HG02943 (cell line): ENCODE results near the gene PCIF1.
A peak's percentile ranks its signal among the peaks of the same experiment; 100 is the strongest.
"Not testable (repeated sequence)": the region's sequence is repeated elsewhere in the genome, so short reads cannot be mapped to it uniquely, and the experiment has no call there.

Experiments used
- ATAC-seq: cut with Tn5 transposase; IDR thresholded peaks from one replicate; pipeline ENCODE4 v1.9.1; 2021; ENCODE audit warnings: mild to moderate bottlenecking, low read depth, moderate library complexity; ENCODE audit not compliant: unreplicated experiment

PCIF1 gene

GRCh38 chr20:45934586-45935415, at the start of gene PCIF1:
PCIF1 (plus strand) TSS chr20:45934683; CDS start chr20:45939000, 4,317 bp downstream.
- ATAC-seq, result peak; percentile 68

DNA sequence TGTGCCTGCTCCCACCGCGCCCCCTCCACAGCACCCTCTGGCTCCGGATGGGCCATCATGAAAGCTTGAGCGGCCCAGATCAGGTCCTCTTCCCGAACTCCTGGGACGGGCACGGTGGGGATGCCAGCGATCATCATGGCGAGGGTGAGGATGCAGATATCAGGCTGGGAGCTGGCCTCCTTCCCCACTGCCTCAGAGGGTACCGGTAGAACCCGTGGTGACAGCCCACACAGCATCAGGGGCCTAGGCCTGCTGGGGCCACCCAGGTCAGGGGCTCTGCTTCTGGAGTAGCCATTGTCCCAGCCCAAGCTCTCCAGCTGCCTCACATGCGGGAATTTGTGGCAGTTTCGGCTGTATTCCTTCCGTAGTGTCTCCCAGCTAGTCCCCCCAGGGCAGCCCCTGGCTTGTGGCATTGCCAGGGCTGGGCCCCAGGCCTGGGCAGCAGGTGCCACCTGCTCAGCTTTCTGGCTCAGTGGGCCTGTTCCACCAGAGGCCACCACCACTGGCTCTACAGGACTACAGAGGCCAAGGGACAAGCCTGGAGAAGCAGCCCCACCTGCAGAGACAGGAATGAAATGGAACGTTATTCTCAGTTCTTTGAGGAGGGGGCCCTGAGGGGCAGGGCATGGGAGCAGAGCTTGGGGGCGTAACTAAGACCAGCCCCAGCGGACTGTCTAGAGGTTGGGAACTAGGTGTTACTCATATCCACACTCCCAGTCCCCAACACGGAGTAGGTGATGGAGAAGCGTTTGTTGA, 47.7 kb upstream of the PCIF1 start:
- no peak for ATAC-seq

DNA sequence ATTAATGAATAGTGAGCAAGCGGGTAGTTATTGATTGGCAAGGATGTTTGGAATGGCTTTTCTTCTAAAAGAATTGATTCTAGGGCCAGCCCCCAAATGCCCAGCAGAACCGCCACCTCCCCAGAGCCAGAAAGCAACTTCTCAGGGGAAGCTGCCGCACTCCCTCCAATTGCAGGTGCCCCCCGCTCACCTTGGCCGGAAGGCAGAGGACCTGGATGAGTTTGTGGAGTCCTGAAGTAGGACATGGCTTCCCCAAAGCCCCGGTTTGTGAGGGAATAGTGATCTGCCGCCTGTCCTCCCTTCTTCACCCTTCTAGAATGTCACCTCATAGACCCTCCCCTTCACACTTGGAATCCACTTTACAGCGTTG, 47.2 kb upstream of the PCIF1 start, which contains the start of gene SPATA25:
TSS of gene SPATA25 (minus strand) at position 277 of the 370 bp plus-strand sequence. CDS start at position 245, 32 bp downstream.
- ATAC-seq, result no peak

DNA sequence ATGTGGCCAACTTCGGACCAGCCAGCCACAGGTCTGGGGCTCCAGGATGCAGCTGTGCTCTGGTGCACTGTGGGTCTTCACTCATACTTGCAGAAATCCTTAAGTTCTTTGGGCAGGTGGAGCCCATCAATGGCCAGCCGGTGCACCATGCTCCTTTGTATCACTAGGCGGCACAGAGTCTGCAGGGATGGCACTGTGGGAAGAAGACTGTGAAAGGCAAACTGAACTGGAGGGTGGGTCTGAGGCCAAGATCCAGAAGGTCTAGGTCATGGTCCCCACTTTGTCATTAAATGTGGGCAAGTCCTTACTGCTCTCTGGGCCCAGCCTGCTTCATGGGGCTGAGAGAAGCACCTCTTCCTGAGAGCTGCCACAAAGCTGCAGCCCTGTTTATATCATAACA, 45.8 kb upstream of the PCIF1 start:
- ATAC-seq, result no peak

- no peak for ATAC-seq
Observed at GRCh38 chr20:45890077-45890984, 44.2 kb upstream of the PCIF1 start.

DNA sequence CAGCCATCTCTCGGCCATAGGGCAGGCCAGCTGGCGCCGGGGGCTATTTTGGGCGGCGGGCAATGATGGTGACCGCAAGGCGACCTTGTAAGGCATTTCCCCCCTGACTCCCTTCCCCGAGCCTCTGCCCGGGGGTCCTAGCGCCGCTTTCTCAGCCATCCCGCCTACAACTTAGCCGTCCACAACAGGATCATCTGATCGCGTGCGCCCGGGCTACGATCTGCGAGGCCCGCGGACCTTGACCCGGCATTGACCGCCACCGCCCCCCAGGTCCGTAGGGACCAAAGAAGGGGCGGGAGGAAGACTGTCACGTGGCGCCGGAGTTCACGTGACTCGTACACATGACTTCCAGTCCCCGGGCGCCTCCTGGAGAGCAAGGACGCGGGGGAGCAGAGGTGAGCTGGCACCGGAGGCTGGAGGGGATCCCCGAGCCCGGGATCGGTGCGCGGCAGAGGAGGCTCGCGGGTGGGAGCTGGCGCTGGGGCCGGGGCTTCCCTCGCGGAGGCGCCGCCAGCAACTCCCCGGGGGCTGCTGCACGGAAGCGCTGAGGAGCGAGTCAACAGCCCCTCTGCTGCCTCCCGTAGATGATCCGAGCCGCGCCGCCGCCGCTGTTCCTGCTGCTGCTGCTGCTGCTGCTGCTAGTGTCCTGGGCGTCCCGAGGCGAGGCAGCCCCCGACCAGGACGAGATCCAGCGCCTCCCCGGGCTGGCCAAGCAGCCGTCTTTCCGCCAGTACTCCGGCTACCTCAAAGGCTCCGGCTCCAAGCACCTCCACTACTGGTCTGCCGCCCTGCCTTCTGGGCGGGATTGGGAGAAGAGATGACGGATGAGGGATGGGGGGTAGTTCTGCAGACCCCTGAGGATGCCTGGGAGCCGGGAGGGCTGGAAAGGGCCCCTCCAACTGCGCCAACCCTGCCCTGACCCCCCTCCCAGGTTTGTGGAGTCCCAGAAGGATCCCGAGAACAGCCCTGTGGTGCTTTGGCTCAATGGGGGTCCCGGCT, 43.2 kb upstream of the PCIF1 start, which contains the start of the genes CTSA and NEURL2:
TSS of gene CTSA (plus strand) at position 351 of the 999 bp plus-strand sequence. CDS start at position 585, 234 bp downstream.
TSS of gene NEURL2 (minus strand) at position 224 of the 999 bp plus-strand sequence. CDS start at position 7, 217 bp downstream.
- ATAC-seq, result peak; percentile 71

DNA sequence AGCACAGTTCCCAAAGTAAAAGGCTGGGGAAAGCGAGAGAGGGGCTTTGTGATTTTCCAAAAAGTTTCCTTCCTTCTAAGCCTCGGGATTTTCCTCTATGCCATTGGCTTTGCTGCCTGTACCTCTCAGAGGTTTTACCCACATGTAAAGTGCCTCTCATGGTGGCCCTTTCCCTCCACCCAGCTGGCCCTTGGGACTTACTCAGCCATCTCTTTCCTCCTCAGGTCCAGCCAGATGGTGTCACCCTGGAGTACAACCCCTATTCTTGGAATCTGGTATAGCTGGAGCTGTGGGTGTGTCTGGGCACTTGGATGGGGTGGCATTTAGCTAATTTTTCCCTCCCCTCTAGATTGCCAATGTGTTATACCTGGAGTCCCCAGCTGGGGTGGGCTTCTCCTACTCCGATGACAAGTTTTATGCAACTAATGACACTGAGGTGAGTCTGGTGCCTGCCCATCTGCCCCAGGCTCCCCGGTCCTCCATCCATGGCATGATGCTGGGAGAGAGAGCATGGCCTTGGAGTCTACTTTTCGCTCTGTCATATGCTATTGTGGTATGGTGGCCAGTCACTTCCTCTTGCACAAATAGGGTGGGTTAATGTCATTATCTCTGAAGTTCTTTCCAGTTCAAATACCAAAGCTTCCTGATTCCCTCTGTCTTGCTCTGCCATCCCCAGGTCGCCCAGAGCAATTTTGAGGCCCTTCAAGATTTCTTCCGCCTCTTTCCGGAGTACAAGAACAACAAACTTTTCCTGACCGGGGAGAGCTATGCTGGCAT, 42.2 kb upstream of the PCIF1 start:
- ATAC-seq, result no peak

DNA sequence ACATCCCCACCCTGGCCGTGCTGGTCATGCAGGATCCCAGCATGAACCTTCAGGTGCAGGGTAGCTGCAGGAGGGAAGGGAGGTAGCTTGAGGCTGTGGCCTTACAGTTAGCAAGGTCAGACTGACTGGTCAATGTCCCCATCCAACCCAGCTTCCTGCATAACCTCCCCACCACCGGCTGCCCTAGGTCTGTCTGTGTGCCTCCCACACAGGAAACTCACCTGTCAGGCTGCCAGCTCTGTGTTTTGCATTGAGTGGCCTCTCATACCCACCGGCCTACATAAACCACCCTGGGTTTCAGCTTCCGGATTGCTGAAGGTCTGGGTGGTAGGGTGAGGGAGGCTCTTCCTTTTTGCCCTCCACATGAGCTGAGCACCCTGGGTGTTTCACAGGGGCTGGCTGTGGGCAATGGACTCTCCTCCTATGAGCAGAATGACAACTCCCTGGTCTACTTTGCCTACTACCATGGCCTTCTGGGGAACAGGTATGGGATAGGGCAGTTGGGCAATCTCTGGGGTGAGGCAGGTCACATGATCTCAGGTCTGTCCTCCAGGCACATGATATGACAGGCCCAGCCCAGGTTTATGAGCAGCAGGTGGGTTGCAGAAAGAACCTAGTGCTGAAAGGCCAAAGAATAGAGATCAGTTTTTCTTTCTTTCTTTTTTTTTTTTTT, 41.5 kb upstream of the PCIF1 start:
- ATAC-seq, result no peak

DNA sequence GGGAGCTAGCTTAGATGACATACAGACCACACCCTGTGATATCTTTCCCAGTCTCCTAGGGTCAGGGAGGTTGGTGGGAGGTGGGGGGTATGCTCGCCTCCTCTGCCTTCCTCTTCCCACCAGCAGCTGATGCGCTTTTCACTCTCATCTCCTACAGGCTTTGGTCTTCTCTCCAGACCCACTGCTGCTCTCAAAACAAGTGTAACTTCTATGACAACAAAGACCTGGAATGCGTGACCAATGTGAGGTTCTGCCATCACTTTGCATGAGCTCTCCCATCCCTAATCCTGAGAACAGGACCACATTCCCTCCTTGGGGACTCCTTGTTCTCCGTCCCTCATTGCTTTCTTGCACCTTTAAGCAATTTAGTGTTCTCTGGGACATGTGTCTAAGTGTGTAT, 40.7 kb upstream of the PCIF1 start:
- no peak for ATAC-seq

DNA sequence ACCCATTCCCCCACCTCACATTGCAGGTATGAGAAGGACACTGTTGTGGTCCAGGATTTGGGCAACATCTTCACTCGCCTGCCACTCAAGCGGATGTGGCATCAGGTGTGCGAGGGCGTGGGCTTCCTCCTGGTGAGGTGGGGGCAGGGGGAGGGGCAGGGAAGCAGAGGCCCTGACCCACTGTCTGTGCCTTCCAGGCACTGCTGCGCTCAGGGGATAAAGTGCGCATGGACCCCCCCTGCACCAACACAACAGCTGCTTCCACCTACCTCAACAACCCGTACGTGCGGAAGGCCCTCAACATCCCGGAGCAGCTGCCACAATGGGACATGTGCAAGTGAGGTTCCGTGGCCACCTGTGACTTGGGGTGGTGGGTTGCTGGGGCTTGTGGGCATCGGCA, 39.7 kb upstream of the PCIF1 start:
- ATAC-seq, result no peak

DNA sequence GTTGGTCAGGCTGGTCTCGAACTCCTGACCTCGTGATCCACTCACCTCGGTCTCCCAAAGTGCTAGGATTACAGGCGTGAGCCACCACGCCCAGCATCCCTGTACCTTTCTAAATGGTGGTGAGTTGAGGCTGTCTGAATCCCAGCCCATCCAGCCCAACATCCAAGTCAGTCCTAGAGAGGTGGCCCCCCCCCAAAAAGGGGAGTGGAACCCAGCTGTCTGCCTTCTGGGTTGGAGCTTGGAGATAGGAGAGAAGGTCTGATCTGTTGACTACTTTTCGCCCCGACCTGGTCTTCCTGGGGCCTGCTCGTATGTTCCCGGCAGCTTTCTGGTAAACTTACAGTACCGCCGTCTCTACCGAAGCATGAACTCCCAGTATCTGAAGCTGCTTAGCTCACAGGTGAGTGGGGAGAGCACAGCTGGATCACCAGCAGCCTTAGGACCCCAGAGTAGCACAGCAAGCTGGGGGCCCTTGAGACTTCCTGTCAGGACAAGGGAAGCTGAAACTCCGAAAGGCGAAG, 37.8 kb upstream of the PCIF1 start:
- no peak for ATAC-seq

- ATAC-seq, result no peak
Observed at GRCh38 chr20:45897289-45897688, 37.2 kb upstream of the PCIF1 start.

DNA sequence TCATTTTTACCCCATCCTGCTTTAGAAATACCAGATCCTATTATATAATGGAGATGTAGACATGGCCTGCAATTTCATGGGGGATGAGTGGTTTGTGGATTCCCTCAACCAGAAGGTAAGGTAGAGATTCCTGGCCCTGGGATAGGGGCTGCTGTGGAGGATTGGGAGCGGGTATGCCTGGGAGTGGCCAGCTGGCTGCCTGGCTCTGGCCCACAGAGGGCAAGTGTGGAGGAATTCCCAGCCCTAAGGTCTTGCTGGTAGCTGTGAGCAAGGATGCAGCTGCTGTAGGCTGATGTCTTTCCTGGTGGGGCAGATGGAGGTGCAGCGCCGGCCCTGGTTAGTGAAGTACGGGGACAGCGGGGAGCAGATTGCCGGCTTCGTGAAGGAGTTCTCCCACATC, 36.8 kb upstream of the PCIF1 start:
- ATAC-seq, result no peak

DNA sequence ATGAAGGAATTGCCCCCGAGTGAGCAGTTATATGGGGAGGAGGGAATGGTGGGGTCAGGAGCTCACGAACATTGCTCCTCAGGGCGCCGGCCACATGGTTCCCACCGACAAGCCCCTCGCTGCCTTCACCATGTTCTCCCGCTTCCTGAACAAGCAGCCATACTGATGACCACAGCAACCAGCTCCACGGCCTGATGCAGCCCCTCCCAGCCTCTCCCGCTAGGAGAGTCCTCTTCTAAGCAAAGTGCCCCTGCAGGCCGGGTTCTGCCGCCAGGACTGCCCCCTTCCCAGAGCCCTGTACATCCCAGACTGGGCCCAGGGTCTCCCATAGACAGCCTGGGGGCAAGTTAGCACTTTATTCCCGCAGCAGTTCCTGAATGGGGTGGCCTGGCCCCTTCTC, 36.2 kb upstream of the PCIF1 start:
- ATAC-seq, result no peak

DNA sequence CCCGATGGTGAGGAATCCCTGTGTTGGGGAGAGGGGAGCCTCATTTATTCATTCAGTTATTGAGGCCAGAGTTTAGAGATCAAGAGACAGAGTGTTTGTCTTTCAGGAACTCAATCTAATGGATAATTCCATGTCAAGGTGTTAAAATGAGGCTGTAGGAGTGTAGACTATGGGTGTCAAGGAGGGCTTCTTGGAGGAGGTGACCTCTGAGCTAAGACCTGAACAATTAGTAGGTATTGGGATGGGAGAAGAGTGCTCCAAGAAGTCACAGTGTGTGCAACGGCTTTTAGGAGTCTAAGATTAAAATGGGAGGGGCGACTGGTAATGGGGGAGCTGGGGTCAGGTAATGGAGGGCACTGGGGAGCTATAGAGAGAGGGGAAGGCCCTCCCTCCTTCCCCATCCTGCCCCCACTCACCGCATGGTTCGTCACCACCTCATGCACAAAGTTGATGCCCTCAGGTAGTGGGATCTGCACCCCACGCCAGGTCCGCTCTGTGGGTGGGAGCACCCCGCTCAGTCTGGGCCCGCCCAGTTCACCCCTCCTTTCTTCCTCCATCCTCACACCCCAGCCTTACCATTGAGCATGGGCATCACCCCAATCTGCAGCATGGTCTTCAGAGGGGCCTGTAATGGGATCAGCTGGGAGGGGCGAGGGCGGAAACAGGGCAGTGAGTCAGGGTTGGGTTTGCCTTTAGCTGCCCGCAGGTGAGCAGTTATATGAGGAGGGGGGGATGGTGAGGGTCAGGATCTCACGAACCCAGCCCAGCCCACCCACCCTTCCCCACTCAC, 35.2 kb upstream of the PCIF1 start:
- ATAC-seq, result no peak

- ATAC-seq, result not testable (repeated sequence)
Observed at GRCh38 chr20:45901332-45901731, 33.2 kb upstream of the PCIF1 start.

DNA sequence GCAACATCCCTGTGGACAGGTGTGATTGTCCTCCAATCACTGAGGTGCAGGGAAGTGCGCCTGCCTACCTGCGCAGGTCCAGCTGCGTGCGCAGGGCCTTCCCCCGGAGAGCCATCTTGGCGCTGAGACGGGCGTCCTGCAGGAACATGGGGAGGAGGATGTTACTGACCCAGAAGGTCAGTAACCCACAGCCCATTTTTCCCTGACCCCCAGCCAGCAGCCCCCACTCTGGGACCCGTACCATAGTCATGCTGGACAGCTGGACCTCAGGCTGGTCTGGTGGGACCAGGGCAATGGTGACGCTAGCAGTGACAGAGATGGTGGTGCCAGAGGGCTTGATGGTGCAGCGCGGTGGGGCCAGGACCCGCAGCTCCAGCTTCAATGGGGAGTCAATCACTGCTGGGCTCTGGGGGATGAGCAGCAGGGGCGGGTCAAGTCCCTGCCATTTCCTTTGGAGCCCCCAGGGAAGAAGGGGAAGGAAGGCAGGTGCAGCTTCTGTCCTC, 32.2 kb upstream of the PCIF1 start:
- ATAC-seq, result no peak
